Tibial nerve (tissue), 4 donors: ENCODE data around the gene STMND1.

ENCODE experiments used
- CTCF ChIP-seq, 5 experiments: fragments of 200-600 bp in 3 of 5; fragments of 450-650 bp in 2 of 5; sonication (generic) in 3 of 5; IDR thresholded peaks; one replicate each; pipeline ENCODE4 v1.5.1; 2016 to 2019; ENCODE audit warnings: antibody characterized with exemption in 5 of 5, mild to moderate bottlenecking in 3 of 5, moderate library complexity in 2 of 5
- EP300 ChIP-seq, 2 donors: sonication (generic); formaldehyde crosslinking; IDR thresholded peaks; one replicate each; pipeline ENCODE4 v1.6.1; 2017; ENCODE audit warnings: antibody characterized with exemption in 2 of 2, mild to moderate bottlenecking in 1 of 2
- POLR2A ChIP-seq, 2 donors: fragments of 450-650 bp; IDR thresholded peaks; one replicate each; pipeline ENCODE4 v1.6.1; 2017; ENCODE audit warnings: antibody characterized with exemption in 2 of 2, mild to moderate bottlenecking in 2 of 2, moderate library complexity in 2 of 2

GRCh38 chr6:17179530-17180073 is 77.8 kb downstream of the STMND1 start:
- no peak for TF ChIP-seq CTCF (IDR thresholded peaks at IDR 0.05)
- TF ChIP-seq POLR2A (IDR thresholded peaks at IDR 0.05), result no peak
- TF ChIP-seq EP300 (IDR thresholded peaks at IDR 0.05), result no peak
